ENCODE measurements around the gene ABL1.

GRCh38 chr9:130927995-130928900 lies 93.2 kb downstream of the ABL1 start:
- TF ChIP-seq CTCF (IDR thresholded peaks at IDR 0.05; ENCODE audit: insufficient read depth, low read length, poor library complexity, severe bottlenecking) = no peak
- no peak for TF ChIP-seq EZH2phosphoT487 (conservative IDR thresholded peaks at IDR 0.05; ENCODE audit: low read length)

All from SU-DHL-6 (cell line).